HFF-Myc (cell line): ENCODE measurements around the gene DAO.
"Not testable (repeated sequence)": the region's sequence is repeated elsewhere in the genome, so short reads cannot be mapped to it uniquely, and the experiment has no call there.

ENCODE experiments used
- DNase-seq: peaks from one replicate; pipeline ENCODE4 v3.0.0-alpha.2; 2011; ENCODE audit warnings: low read depth; ENCODE audit errors: extremely low read depth
- H3K4me3 ChIP-seq: replicated peaks from 2 replicates; pipeline ENCODE4 v1.5.1; 2011; ENCODE audit warnings: low read depth, mild to moderate bottlenecking, control low read depth, low read length
- CTCF ChIP-seq: IDR thresholded peaks from 2 replicates; pipeline ENCODE4 v1.5.1; 2012; ENCODE audit warnings: mild to moderate bottlenecking, low read depth, low read length, control low read depth; ENCODE audit errors: missing control alignments

Gene DAO

DNA sequence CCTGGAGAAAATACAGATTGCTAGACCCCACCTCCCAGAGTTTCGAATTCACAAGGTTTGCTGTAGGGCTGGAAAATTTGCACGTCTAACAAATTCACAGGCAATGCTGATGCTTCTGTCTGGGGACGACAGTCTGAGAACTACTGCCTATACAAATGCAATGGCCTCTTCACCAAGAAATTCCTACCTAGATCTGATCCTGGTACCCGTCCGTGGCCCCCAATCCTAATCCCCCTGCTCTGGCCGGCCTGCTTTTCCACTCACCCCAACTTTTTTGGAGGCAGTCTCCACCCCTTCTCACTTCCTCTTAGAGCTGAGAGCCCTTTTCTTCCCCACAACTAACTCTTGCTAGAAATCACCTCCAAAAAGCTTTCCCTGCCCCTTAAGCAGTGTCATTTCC, 19.4 kb upstream of the DAO start:
- no peak overlapping the region for H3K4me3 ChIP-seq
- TF ChIP-seq CTCF: no peak
- no peak for DNase-seq

DNA sequence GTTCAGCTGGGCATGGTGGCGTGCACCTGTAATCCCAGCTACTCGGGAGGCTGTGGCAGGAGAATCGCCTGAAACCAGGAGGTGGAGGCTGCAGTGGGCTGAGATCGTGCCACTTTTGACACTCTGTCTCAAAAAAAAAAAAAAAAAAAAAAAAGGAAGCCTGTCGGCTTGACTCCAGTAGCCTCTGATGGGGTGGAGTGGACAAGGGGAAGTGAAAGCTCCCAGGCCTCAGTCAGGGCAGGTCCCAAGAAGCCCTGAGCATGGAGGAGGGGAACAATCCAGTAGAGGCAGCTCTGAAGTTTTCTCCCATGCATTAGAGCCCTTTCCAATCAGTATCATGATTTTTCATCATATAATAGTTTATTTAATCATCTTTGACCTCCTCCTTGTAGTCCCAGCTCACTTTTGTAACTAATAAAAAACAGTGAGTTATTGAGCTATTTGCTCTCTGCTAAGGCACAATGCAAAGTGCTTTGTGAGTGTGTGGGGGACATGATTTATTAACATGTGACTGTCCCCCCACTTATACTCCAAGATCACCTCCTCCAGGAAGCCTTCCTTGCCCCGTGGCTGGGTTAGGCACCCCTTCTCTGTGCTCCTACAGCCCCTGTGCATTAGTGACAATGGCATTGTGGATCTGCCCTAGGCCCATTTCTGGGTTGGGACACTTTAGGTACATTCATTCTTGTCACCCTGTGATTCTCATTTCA, 17.9 kb upstream of the DAO start:
- TF ChIP-seq CTCF: no peak
- DNase-seq: no peak
- no peak overlapping the region for H3K4me3 ChIP-seq

DNA sequence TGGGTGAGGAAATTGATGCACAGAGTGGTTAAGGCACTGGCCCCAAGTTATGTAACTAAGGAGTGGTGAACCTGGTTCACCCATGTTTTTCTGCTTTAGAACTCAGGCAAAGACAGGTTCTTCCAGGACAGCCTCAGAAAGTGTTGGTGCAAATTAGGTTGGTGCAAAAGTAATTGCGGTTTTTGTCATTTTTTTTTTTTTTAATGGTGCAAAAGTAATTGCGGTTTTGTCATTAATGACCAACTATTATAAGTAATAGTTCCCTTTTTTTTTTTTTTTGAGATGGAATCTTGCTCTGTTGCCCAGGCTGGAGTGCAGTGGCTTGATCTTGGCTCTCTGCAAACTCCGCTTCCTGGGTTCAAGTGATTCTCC, 17.3 kb upstream of the DAO start:
- no peak for DNase-seq
- no peak overlapping the region for H3K4me3 ChIP-seq
- TF ChIP-seq CTCF: no peak

DNA sequence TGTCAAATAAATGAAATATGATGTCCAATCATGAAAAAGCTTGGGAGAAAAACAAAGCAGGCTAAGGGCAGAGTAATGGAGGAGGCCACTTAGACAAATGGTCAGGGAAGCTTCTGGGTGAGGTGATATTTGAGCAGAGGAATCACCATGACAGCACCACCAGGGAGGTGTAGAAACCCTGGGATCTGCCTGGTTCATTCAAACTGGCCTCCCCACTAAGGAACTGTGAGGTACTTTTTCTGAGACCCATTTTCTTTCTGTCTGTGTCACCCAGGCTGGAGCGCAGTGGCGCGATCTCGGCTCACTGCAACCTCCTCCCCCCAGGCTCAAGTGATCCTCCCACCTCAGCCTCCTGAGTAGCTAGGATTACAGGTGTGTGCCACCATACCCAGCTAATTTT, 14.7 kb upstream of the DAO start:
- no peak for TF ChIP-seq CTCF
- DNase-seq: no peak
- H3K4me3 ChIP-seq: no peak overlapping the region

DNA sequence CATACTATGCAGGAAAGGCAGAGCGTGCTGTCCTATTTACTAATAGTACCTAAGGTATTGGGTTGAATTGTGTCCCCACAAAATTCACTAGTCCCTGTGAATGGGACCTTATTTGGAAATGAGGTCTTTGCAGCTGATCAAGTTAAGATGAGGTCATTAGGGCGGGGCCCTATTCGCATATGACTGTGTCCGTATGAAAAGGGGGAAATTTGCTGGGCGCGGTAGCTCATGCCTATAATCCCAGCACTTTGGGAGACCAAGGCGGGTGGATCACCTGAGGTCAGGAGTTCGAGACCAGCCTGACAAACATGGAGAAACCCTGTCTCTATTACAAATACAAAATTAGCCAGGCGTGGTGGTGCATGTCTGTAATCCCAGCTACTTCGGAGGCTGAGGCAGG, 13.8 kb upstream of the DAO start:
- H3K4me3 ChIP-seq, DNase-seq: not testable (repeated sequence)

GRCh38 chr12:108868781-108869180, 11.1 kb upstream of the DAO start:
- H3K4me3 ChIP-seq: no peak overlapping the region
- no peak for DNase-seq
- TF ChIP-seq CTCF: no peak

DNA sequence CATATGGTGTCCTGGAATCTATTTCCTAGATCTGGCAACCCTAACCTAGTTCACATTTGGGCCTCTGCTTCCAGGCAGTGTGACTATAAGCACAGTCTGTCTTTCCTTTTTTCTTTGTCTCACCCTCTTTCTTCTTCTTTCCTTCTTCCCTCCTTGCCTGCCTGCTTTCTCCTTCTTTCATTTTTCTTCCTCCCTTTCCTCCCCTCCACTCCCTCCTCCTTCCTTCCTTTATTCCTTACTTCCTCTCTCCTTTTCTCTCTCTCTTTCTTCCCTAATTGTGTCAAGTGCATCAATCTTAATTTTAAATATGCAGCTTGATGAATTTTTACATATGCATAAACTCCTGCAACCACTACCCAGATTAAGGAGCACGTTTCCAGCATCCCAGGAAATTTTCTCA, 4.6 kb upstream of the DAO start:
- no peak overlapping the region for H3K4me3 ChIP-seq
- DNase-seq: no peak
- no peak for TF ChIP-seq CTCF
